H1 (cell line): ENCODE results near the gene B4GAT1. TPM values are rescaled to one million over a fixed set of nuclear protein-coding genes. Genes with fewer than 3 reads are reported as not detected.

ENCODE experiments used
- CTCF ChIA-PET: fragments of 300-600 bp; sonication (Branson Sonifier 250); formaldehyde crosslinking; loops from one replicate; lab custom pipeline; 2021; ENCODE audit not compliant: partially characterized antibody; lab: Charles Lee
- POLR2A ChIA-PET: fragments of 300-600 bp; sonication (Branson Sonifier 250); formaldehyde crosslinking; loops from one replicate; lab custom pipeline; 2021; ENCODE audit warnings: inconsistent platforms; ENCODE audit not compliant: partially characterized antibody; lab: Charles Lee
- DNase-seq, 2 experiments: peaks; one replicate each; pipeline versions ENCODE4 v3.0.0 to v3.0.0-alpha.2; 2010 to 2022; ENCODE audit warnings: low spot score in 2 of 2, low read depth in 1 of 2, mixed read lengths in 1 of 2
- FAIRE-seq: peaks from 2 replicates; lab custom pipeline; 2011; peaks lifted over from hg19 to GRCh38; lab: Jason Lieb, UNC
- H2AFZ ChIP-seq: 2 replicates; pipeline ENCODE4 v1.8.1; 2012; ENCODE audit warnings: low read length, inconsistent platforms
- H2AK5ac ChIP-seq: 2 replicates; pipeline ENCODE4 v1.6.1; 2013; ENCODE audit warnings: low read depth, low read length
- H2BK120ac ChIP-seq: replicated peaks from 2 replicates; pipeline ENCODE3; 2013; ENCODE audit warnings: low read depth, low read length, inconsistent platforms
- H2BK12ac ChIP-seq: 2 replicates; pipeline ENCODE4 v1.6.1; 2013; ENCODE audit warnings: low read depth, low read length
- H2BK15ac ChIP-seq: 2 replicates; pipeline ENCODE4 v1.6.1; 2013; ENCODE audit warnings: low read length
- H2BK20ac ChIP-seq: 2 replicates; pipeline ENCODE4 v1.6.1; 2013; ENCODE audit warnings: low read length
- H2BK5ac ChIP-seq: 2 replicates; pipeline ENCODE4 v1.6.1; 2013; ENCODE audit warnings: low read depth, low read length
- H3K14ac ChIP-seq: 2 replicates; pipeline ENCODE4 v1.6.1; 2013; ENCODE audit warnings: inconsistent platforms; ENCODE audit not compliant: insufficient read length
- H3K18ac ChIP-seq: 2 replicates; pipeline ENCODE4 v1.6.1; 2013; ENCODE audit warnings: low read length; ENCODE audit errors: extremely low read depth
- H3K23ac ChIP-seq: 2 replicates; pipeline ENCODE4 v1.6.1; 2013; ENCODE audit warnings: inconsistent platforms; ENCODE audit not compliant: insufficient read length
- H3K23me2 ChIP-seq: 2 replicates; pipeline ENCODE4 v1.6.1; 2013; ENCODE audit warnings: low read depth, low read length
- H3K27ac ChIP-seq: 2 replicates; pipeline ENCODE4 v1.6.1; 2011; ENCODE audit warnings: low read depth, low read length, inconsistent platforms
- H3K27me3 ChIP-seq, 4 experiments: replicated peaks in 1 of 4; 1 replicate in 1 of 4; 2 replicates in 3 of 4; pipeline versions ENCODE4 v1.6.1 to v1.8.1; 2011 to 2013; ENCODE audit warnings: low read length in 3 of 4, mild to moderate bottlenecking in 3 of 4, inconsistent platforms in 2 of 4, mixed read lengths in 2 of 4, moderate library complexity in 1 of 4; ENCODE audit not compliant: control insufficient read depth in 3 of 4, insufficient read depth in 3 of 4; ENCODE audit errors: extremely low read depth in 1 of 4
- H3K36me3 ChIP-seq, 4 experiments: 2 replicates each; pipeline versions ENCODE4 v1.6.1 to v1.8.1; 2011 to 2013; ENCODE audit warnings: mild to moderate bottlenecking in 4 of 4, low read length in 3 of 4, moderate library complexity in 2 of 4, control low read depth in 1 of 4, inconsistent platforms in 1 of 4; ENCODE audit not compliant: insufficient read depth in 4 of 4, control insufficient read depth in 2 of 4
- H3K4ac ChIP-seq: replicated peaks from 2 replicates; pipeline ENCODE3; 2013; ENCODE audit warnings: low read length, low read depth, mixed read lengths, inconsistent platforms; ENCODE audit not compliant: insufficient read length
- H3K4me1 ChIP-seq, 4 experiments: replicated peaks in 1 of 4; 1 replicate in 1 of 4; 2 replicates in 3 of 4; pipeline versions ENCODE4 v1.6.1 to v1.8.1; 2011 to 2013; ENCODE audit warnings: low read length in 3 of 4, inconsistent platforms in 2 of 4, mixed read lengths in 1 of 4; ENCODE audit not compliant: insufficient read depth in 4 of 4, control insufficient read depth in 3 of 4
- H3K4me2 ChIP-seq, 2 experiments: 2 replicates each; pipeline versions ENCODE4 v1.6.1 to v1.8.1; 2011 to 2013; ENCODE audit warnings: low read depth in 2 of 2, low read length in 2 of 2, control low read depth in 1 of 2, inconsistent platforms in 1 of 2, mild to moderate bottlenecking in 1 of 2; ENCODE audit not compliant: insufficient read depth in 1 of 2
- H3K4me3 ChIP-seq, 4 experiments: fragments of 200-600, 300-600 bp in 1 of 4; sonication (generic), shearing (Covaris generic), sonication (Bioruptor Twin) in 1 of 4; 2 replicates each; pipeline versions ENCODE4 v1.5.1 to v1.8.1; 2011 to 2016; ENCODE audit warnings: low read length in 4 of 4, low read depth in 3 of 4, control low read depth in 2 of 4, inconsistent platforms in 2 of 4, mild to moderate bottlenecking in 2 of 4, mixed read lengths in 1 of 4, moderate library complexity in 1 of 4; ENCODE audit not compliant: insufficient read depth in 2 of 4; ENCODE audit errors: extremely low read depth in 1 of 4
- H3K56ac ChIP-seq: replicated peaks from 2 replicates; pipeline ENCODE3; 2013; ENCODE audit warnings: low read depth, mild to moderate bottlenecking, mixed read lengths, low read length, inconsistent platforms; ENCODE audit not compliant: insufficient read length
- H3K79me1 ChIP-seq: 2 replicates; pipeline ENCODE4 v1.6.1; 2013; ENCODE audit warnings: low read depth, low read length, control low read depth
- H3K79me2 ChIP-seq, 2 experiments: 2 replicates each; pipeline versions ENCODE4 v1.6.1 to v1.8.1; 2012 to 2013; ENCODE audit warnings: low read length in 2 of 2, mild to moderate bottlenecking in 2 of 2, inconsistent platforms in 1 of 2; ENCODE audit not compliant: insufficient read depth in 2 of 2, control insufficient read depth in 1 of 2
- H3K9ac ChIP-seq, 4 experiments: replicated peaks in 1 of 4; 1 replicate in 1 of 4; 2 replicates in 3 of 4; pipeline versions ENCODE4 v1.6.1 to v1.8.1; 2011 to 2013; ENCODE audit warnings: low read depth in 3 of 4, low read length in 3 of 4, control low read depth in 2 of 4, mild to moderate bottlenecking in 2 of 4, moderate library complexity in 2 of 4, inconsistent platforms in 1 of 4; ENCODE audit errors: extremely low read depth in 1 of 4
- H3K9me3 ChIP-seq, 2 experiments: 2 replicates each; pipeline versions ENCODE4 v1.6.1 to v1.8.1; 2012 to 2013; ENCODE audit warnings: mild to moderate bottlenecking in 2 of 2, moderate library complexity in 2 of 2, control low read depth in 1 of 2, inconsistent platforms in 1 of 2, low read depth in 1 of 2, low read length in 1 of 2, mixed read lengths in 1 of 2; ENCODE audit not compliant: insufficient read depth in 2 of 2
- H4K20me1 ChIP-seq, 2 experiments: replicated peaks in 1 of 2; 2 replicates each; pipeline versions ENCODE3 to v1.8.1; 2011 to 2013; ENCODE audit warnings: inconsistent platforms in 2 of 2, low read length in 2 of 2, mild to moderate bottlenecking in 1 of 2; ENCODE audit not compliant: insufficient read depth in 2 of 2, control insufficient read depth in 1 of 2
- H4K5ac ChIP-seq: 2 replicates; pipeline ENCODE4 v1.6.1; 2013; ENCODE audit warnings: low read length, low read depth, mixed read lengths, inconsistent platforms; ENCODE audit not compliant: insufficient read length
- H4K8ac ChIP-seq: 2 replicates; pipeline ENCODE4 v1.8.0; 2013; ENCODE audit warnings: mild to moderate bottlenecking, moderate library complexity, low read length, inconsistent platforms; ENCODE audit not compliant: insufficient read depth; ENCODE audit errors: extremely low read depth
- H4K91ac ChIP-seq: replicated peaks from 2 replicates; pipeline ENCODE3; 2013; ENCODE audit warnings: low read length, mixed read lengths, inconsistent platforms; ENCODE audit not compliant: insufficient read length
- BRCA1 ChIP-seq: IDR thresholded peaks from 2 replicates; pipeline ENCODE4 v1.6.1; 2012; ENCODE audit warnings: low read depth, low read length, improper control_type of control experiment
- E2F6 ChIP-seq: IDR thresholded peaks from 2 replicates; pipeline ENCODE4 v1.6.1; 2012; ENCODE audit warnings: inconsistent platforms
- GABPA ChIP-seq: IDR thresholded peaks from 2 replicates; pipeline ENCODE4 v1.6.1; 2011; ENCODE audit warnings: mild to moderate bottlenecking, low read length, moderate library complexity, borderline replicate concordance; ENCODE audit not compliant: insufficient read depth
- POU5F1 ChIP-seq: IDR thresholded peaks from 2 replicates; pipeline ENCODE4 v1.6.1; 2011; ENCODE audit warnings: low read depth, mild to moderate bottlenecking, low read length, moderate library complexity
- RAD21 ChIP-seq, 2 experiments: IDR thresholded peaks in 1 of 2; conservative IDR thresholded peaks in 1 of 2; 2 replicates each; pipeline ENCODE4 v1.6.1; 2011; ENCODE audit warnings: low read depth in 2 of 2, low read length in 2 of 2, improper control_type of control experiment in 1 of 2, inconsistent platforms in 1 of 2, mild to moderate bottlenecking in 1 of 2, moderate library complexity in 1 of 2
- RFX5 ChIP-seq: IDR thresholded peaks from 2 replicates; pipeline ENCODE4 v1.6.1; 2011; ENCODE audit warnings: low read depth, low read length, improper control_type of control experiment, borderline replicate concordance
- RXRA ChIP-seq: IDR thresholded peaks from 2 replicates; pipeline ENCODE4 v1.6.1; 2011; ENCODE audit warnings: low read depth, mild to moderate bottlenecking, low read length, moderate library complexity; ENCODE audit not compliant: insufficient read depth
- SIN3A ChIP-seq, 2 experiments: IDR thresholded peaks in 1 of 2; conservative IDR thresholded peaks in 1 of 2; 2 replicates each; pipeline ENCODE4 v1.6.1; 2011 to 2012; ENCODE audit warnings: low read length in 2 of 2, improper control_type of control experiment in 1 of 2, low read depth in 1 of 2, mild to moderate bottlenecking in 1 of 2
- SIRT6 ChIP-seq: IDR thresholded peaks from one replicate; pipeline ENCODE4 v1.7.1; 2012; ENCODE audit warnings: low read length, inconsistent platforms
- USF2 ChIP-seq: IDR thresholded peaks from 2 replicates; pipeline ENCODE4 v1.6.1; 2011; ENCODE audit warnings: low read length, improper control_type of control experiment
- YY1 ChIP-seq: IDR thresholded peaks from 2 replicates; pipeline ENCODE4 v1.6.1; 2011; ENCODE audit warnings: low read depth, mild to moderate bottlenecking, low read length
- WGBS, 2 experiments: shearing (Covaris generic) in 1 of 2; methylation state at CpG; one replicate each; pipeline versions ENCODE4 v1.1.6 to v1.1.7; 2013 to 2015; ENCODE audit warnings: low lambda C conversion rate in 2 of 2, mixed read lengths in 2 of 2, inconsistent platforms in 1 of 2, low coverage in 1 of 2, missing lambda C conversion rate in 1 of 2; ENCODE audit not compliant: insufficient replicate concordance in 2 of 2, insufficient coverage in 1 of 2, insufficient read length in 1 of 2; ENCODE audit errors: extremely low coverage in 1 of 2, missing lambda C conversion rate in 1 of 2; 5-methylcytosine and 5-hydroxymethylcytosine counted together
- polyA plus RNA-seq, 7 experiments: library from polyadenylated mRNA; depleted of rRNA in 3 of 7; stranded (reverse) in 5 of 7; unstranded in 2 of 7; fragments of >200 nt in 5 of 7; fragments of 200-250 nt in 2 of 7; gene quantifications; 1 replicate in 5 of 7; 2 replicates in 1 of 7; 4 replicates in 1 of 7; pipeline versions ENCODE4 v1.2.1 to v1.2.3, GENCODE V29; 2011 to 2013; ENCODE audit warnings: missing spikeins in 2 of 7, mixed read lengths in 2 of 7
- total RNA-seq: library from RNA; stranded (reverse); fragmentation: NEBNext Ultra II Directional; extraction: Animal tissue kit (Norgen Biotek cat#: 25700); gene quantifications from 2 replicates; pipeline ENCODE4 v1.2.1, GENCODE V29; 2021

B4GAT1 gene
- total and polyA plus RNA-seq, 2 of the 8 experiments (the other 6 are each of a cell fraction or from before 2014, with no cell fraction given), result 22.2 to 27.8 TPM

- Histone ChIP-seq H2BK20ac (peak overlapping the region; percentile 93; the same call in 1 of the 2 replicates), H3K79me2 (no peaks in the 10 kb centered on the region), H3K79me1 (no peaks in the 10 kb centered on the region), H3K36me3 (no peaks in the 10 kb centered on the region), H4K5ac (no peak overlapping the region), H3K4me1 (peaks cover 12 to 33% (median 22%) of the 10 kb centered on the region in 4 experiments), H2BK15ac (no peak overlapping the region; the same call in 1 of the 2 replicates), H2AFZ (no peak overlapping the region), H2BK120ac (no peak overlapping the region), H3K9me3 (no peaks in the 10 kb centered on the region), H4K20me1 (no peaks in the 10 kb centered on the region), H4K91ac (no peak overlapping the region), H3K4me2 (no peak overlapping the region), H3K27me3 (peaks cover 0 to 3% (median 0%) of the 10 kb centered on the region in 4 experiments; a peak in 2 of 7 replicates), H2AK5ac (0 out of 2 replicates have a peak overlapping the region, but pooled peaks have one; percentile 90), H2BK5ac (peak overlapping the region; percentile 60), H2BK12ac (peak overlapping the region; percentile 90; the same call in 1 of the 2 replicates), H3K4me3 (no peak overlapping the region), H3K18ac (no peak overlapping the region), H3K23me2 (peaks cover 8% of the 10 kb centered on the region), H3K9ac (no peak overlapping the region), H3K56ac (no peak overlapping the region), H4K8ac (no peak overlapping the region; the same call in 1 of the 2 replicates), H3K4ac (no peak overlapping the region), H3K27ac (no peak overlapping the region), H3K23ac (no peak overlapping the region), H3K14ac (no peak overlapping the region)
- 91% methylated on average over 12 of the region's 14 CpGs; no CpG with 5 or more reads in 1 of the 2 experiments for WGBS, 2 experiments
- CTCF ChIA-PET, result interaction anchor here (0.6 to 11.7 kb wide), 11 partner anchors 10 to 104 kb away, joined by 3 to 242 read pairs (median 4); partner anchors contain the start of gene RIN1
- DNase-seq (no peak), FAIRE-seq (no peak)
- POLR2A ChIA-PET, result interaction anchor here (1.1 to 3.5 kb wide), 4 partner anchors 14 to 33 kb away, joined by 4 to 19 read pairs (median 4); no protein-coding TSS in a partner anchor
- no peak for TF ChIP-seq E2F6
- no peak for TF ChIP-seq POU5F1
- no peak for TF ChIP-seq RXRA
- TF ChIP-seq BRCA1, result no peak
- no peak for TF ChIP-seq GABPA
- TF ChIP-seq SIN3A (conservative IDR thresholded peaks at IDR 0.05 in 1 of 2, IDR thresholded peaks at IDR 0.05 in 1 of 2; ENCODE audit: low read depth in 1 of 2, low read length in 2 of 2), result no peak
- TF ChIP-seq RFX5, result no peak
- TF ChIP-seq SIRT6, result no peak
- no peak for TF ChIP-seq RAD21 (IDR thresholded peaks at IDR 0.05 in 1 of 2, conservative IDR thresholded peaks at IDR 0.05 in 1 of 2; ENCODE audit: low read depth in 2 of 2, low read length in 2 of 2)
- no peak for TF ChIP-seq USF2
- TF ChIP-seq YY1, result no peak
These were observed 31.9 kb downstream of the B4GAT1 start for GRCh38 chr11:66315498-66315885.
